Lower leg skin (tissue), 3 donors: Measurements from ENCODE around the gene FBRSL1.

Source experiments
- CTCF ChIP-seq, 3 donors: fragments of 450-650 bp; IDR thresholded peaks; one replicate each; pipeline ENCODE4 v1.5.1; 2016; ENCODE audit warnings: antibody characterized with exemption in 3 of 3, mild to moderate bottlenecking in 3 of 3, moderate library complexity in 2 of 3
- POLR2A ChIP-seq, 2 donors: fragments of 450-650 bp; IDR thresholded peaks; one replicate each; pipeline ENCODE4 v1.6.1; 2016 to 2017; ENCODE audit warnings: antibody characterized with exemption in 2 of 2, mild to moderate bottlenecking in 1 of 2, moderate library complexity in 1 of 2

GRCh38 chr12:132494294-132495164 is 4.6 kb downstream of the FBRSL1 start:
- TF ChIP-seq CTCF (IDR thresholded peaks at IDR 0.05), result no peak
- no peak for TF ChIP-seq POLR2A (IDR thresholded peaks at IDR 0.05)
